Stimulated activated CD8-positive, alpha-beta memory T cell treated with anti-CD3 and anti-CD28 coated beads, Interleukin-12 subunit alpha, Interleukin-12 subunit beta, amount 100 ng/mL, for 4 hours (primary cell): ENCODE data around the gene MYOD1.

Experiments used
- DNase-seq: peaks from one replicate; pipeline ENCODE4 v3.0.0-alpha.2; 2020; ENCODE audit warnings: low read depth

Gene MYOD1

DNA sequence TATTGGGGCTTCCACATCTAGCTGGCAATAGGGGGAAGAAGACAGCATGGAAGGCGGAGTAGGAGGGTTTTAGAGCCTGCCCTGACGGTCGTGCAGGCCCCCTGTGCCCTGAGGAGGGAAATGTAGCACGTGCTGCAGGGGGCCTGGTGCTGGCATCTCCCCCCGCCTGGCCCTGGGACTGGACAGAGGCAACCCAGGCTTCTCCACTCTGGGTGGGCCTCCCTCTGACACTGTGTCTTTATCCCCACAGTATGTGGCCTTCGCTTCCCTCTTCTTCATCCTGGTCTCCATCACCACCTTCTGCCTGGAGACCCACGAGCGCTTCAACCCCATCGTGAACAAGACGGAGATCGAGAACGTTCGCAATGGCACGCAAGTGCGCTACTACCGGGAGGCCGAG lies 52.0 kb downstream of the MYOD1 start:
- no peak for DNase-seq
